NT2/D1 (cell line): ENCODE data around the gene NR0B2.

ENCODE experiments used
- DNase-seq: peaks from one replicate; pipeline ENCODE4 v3.0.0-alpha.2; 2011; ENCODE audit warnings: low read depth, low spot score
- H3K27me3 ChIP-seq: 2 replicates; pipeline ENCODE4 v1.6.0; 2011; ENCODE audit warnings: mild to moderate bottlenecking; ENCODE audit not compliant: insufficient read length, insufficient read depth
- H3K36me3 ChIP-seq: 2 replicates; pipeline ENCODE4 v1.6.1; 2011; ENCODE audit warnings: mild to moderate bottlenecking, low read length, mixed read lengths; ENCODE audit not compliant: insufficient read depth, insufficient read length
- H3K4me1 ChIP-seq: 2 replicates; pipeline ENCODE4 v1.5.1; 2011; ENCODE audit not compliant: insufficient read depth, insufficient read length
- H3K4me3 ChIP-seq: 2 replicates; pipeline ENCODE4 v1.5.1; 2011; ENCODE audit warnings: low read depth; ENCODE audit not compliant: insufficient read length
- H3K9ac ChIP-seq: 2 replicates; pipeline ENCODE4 v1.6.0; 2011; ENCODE audit warnings: low read depth; ENCODE audit not compliant: insufficient read length
- H3K9me3 ChIP-seq: 2 replicates; pipeline ENCODE4 v1.5.1; 2011; ENCODE audit warnings: mild to moderate bottlenecking, low read length; ENCODE audit not compliant: insufficient read depth
- SUZ12 ChIP-seq: IDR thresholded peaks from 2 replicates; pipeline ENCODE4 v1.6.1; 2011; ENCODE audit not compliant: insufficient read length, insufficient read depth; ENCODE audit errors: extremely low read depth
- YY1 ChIP-seq: IDR thresholded peaks from 2 replicates; pipeline ENCODE4 v1.6.1; 2011; ENCODE audit not compliant: insufficient read length, insufficient read depth
- ZNF274 ChIP-seq: IDR thresholded peaks from 2 replicates; pipeline ENCODE4 v1.6.1; 2011; ENCODE audit warnings: mild to moderate bottlenecking, low read depth, low read length

NR0B2 gene

GRCh38 chr1:26912147-26912490, 1.7 kb downstream of the NR0B2 start:
- DNase-seq, result no peak
- H3K9ac ChIP-seq, result no peak overlapping the region
- peaks cover 4% of the 10 kb centered on the region for H3K4me1 ChIP-seq
- H3K36me3 ChIP-seq, result no peaks in the 10 kb centered on the region
- H3K9me3 ChIP-seq, result no peaks in the 10 kb centered on the region
- no peaks in the 10 kb centered on the region for H3K27me3 ChIP-seq
- H3K4me3 ChIP-seq, result no peak overlapping the region
- no peak for TF ChIP-seq YY1
- no peak for TF ChIP-seq SUZ12
- no peak for TF ChIP-seq ZNF274

DNA sequence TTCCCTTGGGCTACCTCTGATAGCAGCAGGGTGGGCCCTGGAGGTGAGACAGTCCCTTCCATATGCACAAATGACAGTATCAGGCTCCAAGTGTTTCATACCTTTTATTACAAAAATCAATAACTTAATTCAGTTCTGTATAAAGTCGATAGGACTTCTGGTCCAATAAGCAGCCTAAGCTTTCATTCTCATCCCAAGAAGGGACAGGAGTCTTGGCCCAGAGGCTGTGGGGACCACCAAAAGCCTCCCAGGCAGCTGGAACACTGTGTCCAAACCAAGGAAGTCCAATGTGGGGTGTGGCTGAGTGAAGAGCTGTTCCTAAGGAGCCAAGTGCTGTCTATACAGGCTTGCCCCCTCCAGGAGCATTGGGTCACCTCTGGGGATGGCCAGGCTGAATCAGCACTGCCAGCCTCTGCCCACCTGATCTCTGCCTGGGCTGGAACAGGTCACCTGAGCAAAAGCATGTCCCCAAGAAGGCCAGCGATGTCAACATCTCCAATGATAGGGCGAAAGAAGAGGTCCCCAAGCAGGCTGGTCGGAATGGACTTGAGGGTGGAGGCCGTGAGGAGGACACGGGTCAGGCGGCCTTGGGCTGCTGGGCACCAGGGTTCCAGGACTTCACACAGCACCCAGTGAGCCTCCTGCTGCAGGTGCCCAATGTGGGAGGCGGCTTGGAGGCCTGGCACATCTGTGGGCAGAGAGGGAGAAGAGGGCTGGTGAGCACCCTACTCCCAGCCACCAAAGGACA, 2.2 kb downstream of the NR0B2 start:
- Histone ChIP-seq H3K9ac (no peak overlapping the region), H3K4me3 (no peak overlapping the region)
- no peak for TF ChIP-seq ZNF274
- TF ChIP-seq YY1, result no peak

GRCh38 chr1:26910343-26911160, 3.2 kb downstream of the NR0B2 start:
- no peaks in the 10 kb centered on the region for H3K36me3 ChIP-seq
- no peak for DNase-seq
- H3K4me1 ChIP-seq, result peaks cover 4% of the 10 kb centered on the region
- H3K4me3 ChIP-seq, result no peak overlapping the region
- H3K27me3 ChIP-seq, result no peaks in the 10 kb centered on the region
- H3K9me3 ChIP-seq, result no peaks in the 10 kb centered on the region
- no peak overlapping the region for H3K9ac ChIP-seq
- TF ChIP-seq SUZ12, result no peak
- no peak for TF ChIP-seq YY1
- TF ChIP-seq ZNF274, result no peak

More for the DNA sequence above, 2.2 kb downstream of the NR0B2 start:
- no peaks in the 10 kb centered on the region for H3K27me3 ChIP-seq
- H3K4me1 ChIP-seq, result peaks cover 4% of the 10 kb centered on the region
- H3K9me3 ChIP-seq, result no peaks in the 10 kb centered on the region
- DNase-seq, result no peak
- H3K36me3 ChIP-seq, result no peaks in the 10 kb centered on the region

- Histone ChIP-seq H3K9me3 (no peaks in the 10 kb centered on the region), H3K4me3 (no peak overlapping the region), H3K4me1 (peaks cover 4% of the 10 kb centered on the region), H3K36me3 (no peaks in the 10 kb centered on the region), H3K27me3 (no peaks in the 10 kb centered on the region), H3K9ac (no peak overlapping the region)
- no peak for DNase-seq
- TF ChIP-seq ZNF274 (no peak), YY1 (no peak), SUZ12 (no peak)
Observed at GRCh38 chr1:26909951-26910342, 3.8 kb downstream of the NR0B2 start.

GRCh38 chr1:26907071-26907917, 6.5 kb downstream of the NR0B2 start:
- no peak overlapping the region for H3K4me3 ChIP-seq
- H3K9ac ChIP-seq, result no peak overlapping the region
- H3K36me3 ChIP-seq, result no peaks in the 10 kb centered on the region
- TF ChIP-seq YY1 (no peak), SUZ12 (no peak), ZNF274 (no peak)
- H3K9me3 ChIP-seq, result no peaks in the 10 kb centered on the region
- no peaks in the 10 kb centered on the region for H3K4me1 ChIP-seq
- H3K27me3 ChIP-seq, result no peaks in the 10 kb centered on the region
- no peak for DNase-seq

- no peak for TF ChIP-seq YY1
- peaks cover 36% of the 10 kb centered on the region for H3K36me3 ChIP-seq
- H3K9me3 ChIP-seq, result no peaks in the 10 kb centered on the region
- no peaks in the 10 kb centered on the region for H3K27me3 ChIP-seq
- DNase-seq, result no peak
- H3K4me1 ChIP-seq, result no peaks in the 10 kb centered on the region
- peak overlapping the region; percentile 93 for H3K4me3 ChIP-seq
- peak overlapping the region; percentile 97 for H3K9ac ChIP-seq
Observed at GRCh38 chr1:26900815-26901511, 12.8 kb downstream of the NR0B2 start.
